H9 (cell line): Measurements from ENCODE around the gene MPZL1. TPM values are rescaled to one million over a fixed set of nuclear protein-coding genes. Genes with fewer than 3 reads are reported as not detected.

Source experiments
- DNase-seq: peaks from one replicate; pipeline ENCODE4 v3.0.0-alpha.2; 2017
- H2AFZ ChIP-seq: one replicate; pipeline ENCODE4 v1.6.1; 2013; ENCODE audit warnings: mild to moderate bottlenecking, low read length, control low read depth, moderate library complexity
- H2AK5ac ChIP-seq: 2 replicates; pipeline ENCODE4 v1.6.1; 2013; ENCODE audit warnings: low read length, control low read depth, mixed read lengths; ENCODE audit not compliant: insufficient read length
- H2BK120ac ChIP-seq: one replicate; pipeline ENCODE4 v1.6.1; 2013; ENCODE audit warnings: low read depth, mild to moderate bottlenecking, low read length, control low read depth, inconsistent platforms; ENCODE audit not compliant: poor library complexity, severe bottlenecking
- H2BK12ac ChIP-seq: 2 replicates; pipeline ENCODE4 v1.6.1; 2013; ENCODE audit warnings: low read length, control low read depth, mixed read lengths, low read depth; ENCODE audit not compliant: insufficient read length
- H2BK15ac ChIP-seq: 2 replicates; pipeline ENCODE4 v1.6.1; 2013; ENCODE audit warnings: low read depth, low read length, control low read depth
- H2BK20ac ChIP-seq: one replicate; pipeline ENCODE4 v1.6.1; 2013; ENCODE audit warnings: low read depth, mild to moderate bottlenecking, low read length, control low read depth, inconsistent platforms; ENCODE audit not compliant: poor library complexity, severe bottlenecking
- H2BK5ac ChIP-seq: 2 replicates; pipeline ENCODE4 v1.6.1; 2013; ENCODE audit warnings: low read length, control low read depth, mixed read lengths; ENCODE audit not compliant: insufficient read length
- H3K14ac ChIP-seq: 2 replicates; pipeline ENCODE4 v1.6.1; 2013; ENCODE audit warnings: low read length, control low read depth; ENCODE audit not compliant: insufficient read depth
- H3K18ac ChIP-seq: 2 replicates; pipeline ENCODE4 v1.6.1; 2013; ENCODE audit warnings: low read depth, mild to moderate bottlenecking, mixed read lengths, low read length, control low read depth; ENCODE audit not compliant: insufficient read length
- H3K23ac ChIP-seq: 2 replicates; pipeline ENCODE4 v1.6.1; 2013; ENCODE audit warnings: low read length, control low read depth, mixed read lengths, low read depth; ENCODE audit not compliant: insufficient read length
- H3K23me2 ChIP-seq: 2 replicates; pipeline ENCODE4 v1.6.1; 2013; ENCODE audit warnings: low read depth, mild to moderate bottlenecking, mixed read lengths, low read length, control low read depth; ENCODE audit not compliant: insufficient read length, poor library complexity, severe bottlenecking
- H3K27ac ChIP-seq: 2 replicates; pipeline ENCODE4 v1.5.1; 2013; ENCODE audit warnings: low read length, control low read depth, mixed read lengths, low read depth; ENCODE audit not compliant: insufficient read length
- H3K27me3 ChIP-seq: 2 replicates; pipeline ENCODE4 v1.6.1; 2013; ENCODE audit warnings: low read length, control low read depth, inconsistent platforms; ENCODE audit not compliant: insufficient read depth
- H3K4ac ChIP-seq: 2 replicates; pipeline ENCODE4 v1.6.1; 2013; ENCODE audit warnings: low read depth, mild to moderate bottlenecking, control low read depth, inconsistent platforms, low read length, moderate library complexity
- H3K4me1 ChIP-seq: 2 replicates; pipeline ENCODE4 v1.6.1; 2013; ENCODE audit warnings: low read length, control low read depth, inconsistent platforms; ENCODE audit not compliant: insufficient read depth
- H3K4me2 ChIP-seq: 2 replicates; pipeline ENCODE4 v1.6.1; 2013; ENCODE audit warnings: low read length, control low read depth, mixed read lengths; ENCODE audit not compliant: insufficient read length, insufficient read depth
- H3K56ac ChIP-seq: 2 replicates; pipeline ENCODE4 v1.6.1; 2013; ENCODE audit warnings: low read depth, mild to moderate bottlenecking, mixed read lengths, low read length, control low read depth; ENCODE audit not compliant: insufficient read length
- H3K79me1 ChIP-seq: 2 replicates; pipeline ENCODE4 v1.6.1; 2013; ENCODE audit warnings: low read depth, mild to moderate bottlenecking, moderate library complexity, low read length, control low read depth, inconsistent platforms; ENCODE audit not compliant: insufficient read depth, poor library complexity, severe bottlenecking
- H3K79me2 ChIP-seq: 2 replicates; pipeline ENCODE4 v1.6.1; 2013; ENCODE audit warnings: low read length, control low read depth, inconsistent platforms; ENCODE audit not compliant: insufficient read depth
- H3K9ac ChIP-seq: 2 replicates; pipeline ENCODE4 v1.6.1; 2013; ENCODE audit warnings: low read length, control low read depth, mixed read lengths; ENCODE audit not compliant: insufficient read length; ENCODE audit errors: extremely low read depth
- H3K9me3 ChIP-seq: one replicate; pipeline ENCODE4 v1.6.1; 2013; ENCODE audit warnings: low read depth, low read length, inconsistent platforms; ENCODE audit not compliant: control insufficient read depth
- H3T11ph ChIP-seq: one replicate; pipeline ENCODE4 v1.6.1; 2013; ENCODE audit warnings: mild to moderate bottlenecking, low read length, control low read depth, inconsistent platforms
- H4K20me1 ChIP-seq: one replicate; pipeline ENCODE4 v1.6.1; 2013; ENCODE audit not compliant: control insufficient read depth, insufficient read length, insufficient read depth
- H4K5ac ChIP-seq: 2 replicates; pipeline ENCODE4 v1.6.1; 2013; ENCODE audit warnings: low read depth, mild to moderate bottlenecking, mixed read lengths, low read length, control low read depth; ENCODE audit not compliant: insufficient read length
- H4K8ac ChIP-seq: replicated peaks from 2 replicates; pipeline ENCODE4 v1.6.1; 2013; ENCODE audit warnings: low read length, control low read depth, mixed read lengths, low read depth; ENCODE audit not compliant: insufficient read length
- H4K91ac ChIP-seq: 2 replicates; pipeline ENCODE4 v1.6.1; 2013; ENCODE audit warnings: low read depth, mild to moderate bottlenecking, moderate library complexity, mixed read lengths, low read length, control low read depth; ENCODE audit not compliant: insufficient read length
- H3K27ac Mint-ChIP-seq, 3 experiments: 2 replicates in 2 of 3; 3 replicates in 1 of 3; pipeline ENCODE4 v1.8.0; 2020 to 2021; ENCODE audit warnings: mixed read lengths in 3 of 3, mild to moderate bottlenecking in 1 of 3, moderate library complexity in 1 of 3
- H3K27me3 Mint-ChIP-seq: 2 replicates; pipeline ENCODE4 v1.8.0; 2021; ENCODE audit warnings: low read depth, mild to moderate bottlenecking, moderate library complexity, mixed read lengths
- H3K36me3 Mint-ChIP-seq, 3 experiments: 2 replicates in 2 of 3; 3 replicates in 1 of 3; pipeline ENCODE4 v1.8.0; 2020 to 2021; ENCODE audit warnings: low read depth in 3 of 3, mixed read lengths in 3 of 3; ENCODE audit not compliant: insufficient read depth in 1 of 3
- H3K4me1 Mint-ChIP-seq, 2 experiments: 2 replicates each; pipeline ENCODE4 v1.8.0; 2020; ENCODE audit warnings: mixed read lengths in 2 of 2
- H3K4me3 Mint-ChIP-seq, 2 experiments: 2 replicates in 1 of 2; 3 replicates in 1 of 2; pipeline ENCODE4 v1.8.0; 2020 to 2021; ENCODE audit warnings: mild to moderate bottlenecking in 2 of 2, mixed read lengths in 2 of 2, moderate library complexity in 1 of 2
- H3K9me3 Mint-ChIP-seq, 2 experiments: 2 replicates in 1 of 2; 3 replicates in 1 of 2; pipeline ENCODE4 v1.8.0; 2020; ENCODE audit warnings: mild to moderate bottlenecking in 2 of 2, mixed read lengths in 2 of 2, moderate library complexity in 1 of 2
- CTCF ChIP-seq: fragments of 200-600 bp; sonication (generic); conservative IDR thresholded peaks from 3 replicates; pipeline ENCODE4 v1.8.0; 2021; ENCODE audit warnings: antibody characterized with exemption, mild to moderate bottlenecking
- WGBS: extraction: QIAGEN DNeasy Blood & Tissue Kit; methylation state at CpG from one replicate; pipeline ENCODE4 v1.1.7; 2013; ENCODE audit warnings: missing lambda C conversion rate, low lambda C conversion rate, mixed read lengths; ENCODE audit not compliant: insufficient read length; ENCODE audit errors: extremely low coverage; 5-methylcytosine and 5-hydroxymethylcytosine counted together
- total RNA-seq: library from RNA; stranded (reverse); gene quantifications from 2 replicates; pipeline ENCODE4 v1.2.1, GENCODE V29; 2021

The MPZL1 gene
- total RNA-seq, 1 experiment from 2014 or later: 60.7 TPM

DNA sequence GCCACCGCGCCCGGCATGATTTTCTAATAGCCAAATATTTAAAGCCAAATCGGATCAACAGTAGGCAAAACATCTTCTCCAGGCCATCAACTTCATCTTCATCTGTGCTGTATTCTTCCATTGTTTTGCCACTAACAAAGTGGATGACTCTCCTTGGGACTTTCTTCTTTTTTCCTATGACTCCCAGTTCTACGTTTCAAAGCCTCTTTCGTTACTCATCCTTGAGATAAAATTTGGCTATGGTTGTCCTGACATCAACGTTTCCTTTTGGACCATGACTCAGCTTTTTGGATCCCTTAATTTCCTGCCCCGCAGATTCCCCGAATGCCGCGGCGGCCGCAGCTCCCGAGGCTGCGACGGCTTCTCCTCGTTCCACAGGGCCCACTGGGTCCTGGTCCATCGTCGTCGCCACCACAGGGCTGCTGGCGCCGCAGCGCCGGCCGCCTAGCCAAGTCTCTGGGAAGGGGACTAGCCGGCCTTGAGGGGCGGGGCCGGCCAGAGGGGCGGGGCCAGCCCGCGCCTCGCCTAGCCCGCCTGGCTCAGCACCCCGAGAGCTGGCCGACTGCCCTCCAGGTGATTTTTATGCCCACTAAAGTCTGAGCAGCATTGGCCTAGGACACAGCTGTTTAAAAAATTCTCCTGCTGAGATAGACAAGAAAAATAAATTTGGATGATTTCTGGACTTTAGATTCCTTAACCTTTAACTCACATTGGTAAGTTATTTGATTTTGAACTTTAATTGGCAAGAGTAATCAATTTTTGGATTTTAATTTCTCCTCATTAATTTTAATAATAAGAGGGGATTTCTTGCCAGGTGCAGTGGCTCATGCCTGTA lies 98.3 kb downstream of the MPZL1 start:
- peak overlapping the region; percentile 52 for H3K27ac ChIP-seq
- no peak overlapping the region for H3K4me2 ChIP-seq

More for the DNA sequence above, 98.3 kb downstream of the MPZL1 start:
- H3K79me2 ChIP-seq: no peaks in the 10 kb centered on the region
- H3K79me1 ChIP-seq: no peaks in the 10 kb centered on the region
- H3K18ac ChIP-seq: peak overlapping the region; percentile 77
- H2AK5ac ChIP-seq: no peak overlapping the region
- H3K14ac ChIP-seq: peak overlapping the region; percentile 77; the same call in 1 of the 2 replicates
- H2BK5ac ChIP-seq: no peak overlapping the region
- no peak overlapping the region for H2BK20ac ChIP-seq
- H3K9me3 ChIP-seq: no peaks in the 10 kb centered on the region
- no peak for TF ChIP-seq CTCF
- Mint-ChIP-seq H3K9me3 (peaks cover 5 to 12% of the 10 kb centered on the region in 2 experiments; a peak in 3 of 5 replicates), H3K36me3 (peaks cover 0 to 11% (median 4%) of the 10 kb centered on the region in 3 experiments; a peak in 5 of 7 replicates), H3K27ac (peak overlapping the region; percentile 26 to 59 (median 59); a peak in 5 of 7 replicates), H3K4me3 (peak overlapping the region; percentile 22 to 46; a peak in 4 of 5 replicates), H3K4me1 (peaks cover 25% of the 10 kb centered on the region in 2 experiments), H3K27me3 (0 out of 2 replicates have a peak, but pooled peaks cover 2% of the 10 kb centered on the region)
- H3K4ac ChIP-seq: no peak overlapping the region
- WGBS: no CpG with 5 or more reads among the region's 35 CpGs
- H4K91ac ChIP-seq: no peak overlapping the region
- no peaks in the 10 kb centered on the region for H4K20me1 ChIP-seq
- H2AFZ ChIP-seq: peak overlapping the region; percentile 78
- H2BK15ac ChIP-seq: no peak overlapping the region
- no peaks in the 10 kb centered on the region for H3K23me2 ChIP-seq
- no peak overlapping the region for H3K23ac ChIP-seq
- H4K5ac ChIP-seq: no peak overlapping the region
- peaks cover 6% of the 10 kb centered on the region; the same call in 1 of the 2 replicates for H3K4me1 ChIP-seq
- H3K9ac ChIP-seq: no peak overlapping the region
- peak; percentile 91 for DNase-seq
- no peaks in the 10 kb centered on the region for H3K27me3 ChIP-seq
- H2BK12ac ChIP-seq: no peak overlapping the region
- no peak overlapping the region for H2BK120ac ChIP-seq
- no peak overlapping the region for H4K8ac ChIP-seq
- no peak overlapping the region for H3K56ac ChIP-seq
- no peak overlapping the region for H3T11ph ChIP-seq
